HepG2 (cell line): ENCODE results near the gene PRR19. TPM values are rescaled to one million over a fixed set of nuclear protein-coding genes. Genes with fewer than 3 reads are reported as not detected.
A peak's percentile ranks its signal among the peaks of the same experiment; 100 is the strongest.

Experiments
- AGO2 ChIP-seq: fragments of 200-400 bp; formaldehyde crosslinking; optimal IDR thresholded peaks from 2 replicates; pipeline ENCODE3; 2017; ENCODE audit warnings: mild to moderate bottlenecking, low read depth, low read length, moderate library complexity
- CEBPB ChIP-seq: IDR thresholded peaks from 2 replicates; pipeline ENCODE4 v1.6.1; 2011; ENCODE audit warnings: low read depth, low read length, improper control_type of control experiment, borderline replicate concordance
- DR1 ChIP-seq: sonication (generic); formaldehyde crosslinking; IDR thresholded peaks from 2 replicates; pipeline ENCODE4 v1.8.0; 2021; ENCODE audit warnings: mild to moderate bottlenecking, missing genetic modification reagents, inconsistent platforms
- GZF1 ChIP-seq: sonication (generic); formaldehyde crosslinking; IDR thresholded peaks from 2 replicates; pipeline ENCODE4 v1.5.1; 2020; ENCODE audit warnings: mild to moderate bottlenecking, missing genetic modification reagents
- HNF4A ChIP-seq: sonication (generic); formaldehyde crosslinking; IDR thresholded peaks from 2 replicates; pipeline ENCODE4 v1.4.0; 2020; ENCODE audit warnings: missing genetic modification reagents
- NKX3-1 ChIP-seq: sonication (generic); formaldehyde crosslinking; IDR thresholded peaks from 2 replicates; pipeline ENCODE4 v1.5.0; 2020; ENCODE audit warnings: missing genetic modification reagents
- NRL ChIP-seq: sonication (generic); formaldehyde crosslinking; IDR thresholded peaks from 2 replicates; pipeline ENCODE4 v1.5.0; 2020; ENCODE audit warnings: missing genetic modification reagents, mild to moderate bottlenecking, moderate library complexity, borderline replicate concordance
- RAD21 ChIP-seq: fragments of 450-650 bp; formaldehyde crosslinking; IDR thresholded peaks from 2 replicates; pipeline ENCODE4 v1.5.0; 2020; ENCODE audit warnings: mild to moderate bottlenecking
- TEAD3 ChIP-seq: optimal IDR thresholded peaks from 2 replicates; pipeline ENCODE3; 2016; ENCODE audit warnings: borderline replicate concordance
- TRIM24 ChIP-seq: sonication (generic); formaldehyde crosslinking; IDR thresholded peaks from 2 replicates; pipeline ENCODE4 v1.8.0; 2022; ENCODE audit warnings: mild to moderate bottlenecking, missing genetic modification reagents
- ZC3H4 ChIP-seq: sonication (generic); formaldehyde crosslinking; IDR thresholded peaks from 2 replicates; pipeline ENCODE4 v1.4.0; 2020; ENCODE audit warnings: missing genetic modification reagents, borderline replicate concordance
- ZNF263 ChIP-seq: sonication (generic); formaldehyde crosslinking; IDR thresholded peaks from 2 replicates; pipeline ENCODE4 v1.4.0; 2020; ENCODE audit warnings: missing genetic modification reagents
- ZNF768 ChIP-seq: sonication (generic); formaldehyde crosslinking; IDR thresholded peaks from 2 replicates; pipeline ENCODE4 v1.4.0; 2020; ENCODE audit warnings: missing genetic modification reagents
- polyA plus RNA-seq, 8 experiments: library from polyadenylated mRNA; depleted of rRNA in 3 of 8; stranded (reverse) in 7 of 8; unstranded in 1 of 8; fragments of >200 nt; fragmentation: Illumina TruSeq in 4 of 8; extraction: Trizol in 4 of 8; gene quantifications; 2 replicates each; pipeline versions ENCODE4 v1.2.1 to v1.2.3, GENCODE V29; 2011 to 2016; ENCODE audit warnings: low read depth in 4 of 8, missing spikeins in 1 of 8, mixed read lengths in 1 of 8; ENCODE audit not compliant: insufficient read depth in 1 of 8
- total RNA-seq, 5 experiments: library from RNA; depleted of rRNA; stranded (reverse); fragments of >200 nt; fragmentation: Illumina TruSeq; extraction: Trizol; gene quantifications; 2 replicates each; pipeline ENCODE4 v1.2.3, GENCODE V29; 2016; ENCODE audit warnings: low read depth in 1 of 5
- TF ChIP-seq, protein P1 (sequence below): sonication (generic); formaldehyde crosslinking; IDR thresholded peaks from 2 replicates; pipeline ENCODE4 v1.5.1; 2020; ENCODE audit warnings: mild to moderate bottlenecking, missing genetic modification reagents, moderate library complexity
- TF ChIP-seq, protein P2 (sequence below): sonication (generic); formaldehyde crosslinking; IDR thresholded peaks from 2 replicates; pipeline ENCODE4 v1.4.0; 2020; ENCODE audit warnings: mild to moderate bottlenecking, missing genetic modification reagents
- TF ChIP-seq, protein P3 (sequence below): IDR thresholded peaks from 2 replicates; pipeline ENCODE4 v1.6.1; 2012; ENCODE audit warnings: inconsistent platforms
- TF ChIP-seq, protein P4 (sequence below): sonication (generic); formaldehyde crosslinking; IDR thresholded peaks from 2 replicates; pipeline ENCODE4 v1.4.0; 2020; ENCODE audit warnings: missing genetic modification reagents, borderline replicate concordance

PRR19 gene
- total and polyA plus RNA-seq, 2 of the 13 experiments (the other 11 are each of a cell fraction or from before 2014, with no cell fraction given), result 0.21 to 0.33 TPM

DNA sequence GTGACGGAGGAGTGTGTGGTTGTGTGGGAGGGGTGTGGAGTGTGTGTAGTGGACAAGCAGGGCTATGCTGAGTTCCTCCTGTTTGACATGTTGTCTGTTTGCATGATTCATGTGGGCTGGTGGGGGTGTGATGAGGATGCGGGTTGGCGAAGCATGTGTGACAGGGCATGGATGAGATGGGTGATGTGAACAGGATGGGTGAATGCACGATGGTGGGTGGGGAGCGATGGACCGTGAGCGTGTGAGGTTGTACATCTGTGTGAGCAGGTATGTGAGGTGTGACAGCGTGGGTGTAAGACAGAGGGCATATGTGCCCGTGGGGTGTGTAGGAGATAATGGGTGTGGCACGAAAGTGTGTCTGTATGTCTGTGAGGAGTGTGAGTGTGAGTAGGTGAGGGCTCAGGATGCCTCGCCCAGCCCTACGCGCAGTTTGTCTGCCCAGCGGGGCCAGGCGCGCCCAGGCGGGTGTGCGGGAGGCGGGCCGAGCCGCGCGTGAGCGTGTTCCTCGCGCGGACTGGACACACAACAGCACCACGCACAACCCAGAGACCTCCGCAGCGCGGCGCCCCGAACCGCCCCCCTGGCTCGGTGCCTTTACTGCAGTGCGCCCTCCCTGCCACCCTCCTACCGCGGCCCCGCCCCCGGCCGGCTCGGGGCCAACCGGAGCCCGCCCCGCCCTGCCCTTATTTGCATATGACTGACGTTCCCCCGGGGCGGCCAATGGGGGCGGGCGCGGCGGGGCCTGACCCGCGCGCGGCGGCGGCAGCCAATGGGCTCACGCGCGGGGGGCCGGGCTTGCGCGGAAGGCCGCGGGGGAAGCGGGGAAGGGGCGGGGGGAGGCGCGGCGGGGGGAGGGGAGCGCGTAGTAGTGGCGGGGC is 18.5 kb upstream of the PRR19 start (continued):
- TF ChIP-seq, protein P1, sequence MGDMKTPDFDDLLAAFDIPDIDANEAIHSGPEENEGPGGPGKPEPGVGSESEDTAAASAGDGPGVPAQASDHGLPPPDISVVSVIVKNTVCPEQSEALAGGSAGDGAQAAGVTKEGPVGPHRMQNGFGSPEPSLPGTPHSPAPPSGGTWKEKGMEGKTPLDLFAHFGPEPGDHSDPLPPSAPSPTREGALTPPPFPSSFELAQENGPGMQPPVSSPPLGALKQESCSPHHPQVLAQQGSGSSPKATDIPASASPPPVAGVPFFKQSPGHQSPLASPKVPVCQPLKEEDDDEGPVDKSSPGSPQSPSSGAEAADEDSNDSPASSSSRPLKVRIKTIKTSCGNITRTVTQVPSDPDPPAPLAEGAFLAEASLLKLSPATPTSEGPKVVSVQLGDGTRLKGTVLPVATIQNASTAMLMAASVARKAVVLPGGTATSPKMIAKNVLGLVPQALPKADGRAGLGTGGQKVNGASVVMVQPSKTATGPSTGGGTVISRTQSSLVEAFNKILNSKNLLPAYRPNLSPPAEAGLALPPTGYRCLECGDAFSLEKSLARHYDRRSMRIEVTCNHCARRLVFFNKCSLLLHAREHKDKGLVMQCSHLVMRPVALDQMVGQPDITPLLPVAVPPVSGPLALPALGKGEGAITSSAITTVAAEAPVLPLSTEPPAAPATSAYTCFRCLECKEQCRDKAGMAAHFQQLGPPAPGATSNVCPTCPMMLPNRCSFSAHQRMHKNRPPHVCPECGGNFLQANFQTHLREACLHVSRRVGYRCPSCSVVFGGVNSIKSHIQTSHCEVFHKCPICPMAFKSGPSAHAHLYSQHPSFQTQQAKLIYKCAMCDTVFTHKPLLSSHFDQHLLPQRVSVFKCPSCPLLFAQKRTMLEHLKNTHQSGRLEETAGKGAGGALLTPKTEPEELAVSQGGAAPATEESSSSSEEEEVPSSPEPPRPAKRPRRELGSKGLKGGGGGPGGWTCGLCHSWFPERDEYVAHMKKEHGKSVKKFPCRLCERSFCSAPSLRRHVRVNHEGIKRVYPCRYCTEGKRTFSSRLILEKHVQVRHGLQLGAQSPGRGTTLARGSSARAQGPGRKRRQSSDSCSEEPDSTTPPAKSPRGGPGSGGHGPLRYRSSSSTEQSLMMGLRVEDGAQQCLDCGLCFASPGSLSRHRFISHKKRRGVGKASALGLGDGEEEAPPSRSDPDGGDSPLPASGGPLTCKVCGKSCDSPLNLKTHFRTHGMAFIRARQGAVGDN (CRISPR knock-in tag), result peak; percentile 75
- TF ChIP-seq TRIM24 (CRISPR knock-in tag) (no peak), NRL (peak; percentile 79; the same call in 1 of the 2 replicates), DR1 (no peak), ZNF263 (CRISPR knock-in tag) (no peak), NKX3-1 (no peak), ZNF768 (CRISPR knock-in tag) (peak; percentile 26; the same call in 1 of the 2 replicates), AGO2 (peak; percentile 82), TEAD3 (CRISPR knock-in tag) (peak; percentile 8), HNF4A (no peak), RAD21 (peak; percentile 14; the same call in 1 of the 2 replicates), ZC3H4 (CRISPR knock-in tag) (no peak), CEBPB (no peak), GZF1 (CRISPR knock-in tag) (no peak)
- TF ChIP-seq, protein P2, sequence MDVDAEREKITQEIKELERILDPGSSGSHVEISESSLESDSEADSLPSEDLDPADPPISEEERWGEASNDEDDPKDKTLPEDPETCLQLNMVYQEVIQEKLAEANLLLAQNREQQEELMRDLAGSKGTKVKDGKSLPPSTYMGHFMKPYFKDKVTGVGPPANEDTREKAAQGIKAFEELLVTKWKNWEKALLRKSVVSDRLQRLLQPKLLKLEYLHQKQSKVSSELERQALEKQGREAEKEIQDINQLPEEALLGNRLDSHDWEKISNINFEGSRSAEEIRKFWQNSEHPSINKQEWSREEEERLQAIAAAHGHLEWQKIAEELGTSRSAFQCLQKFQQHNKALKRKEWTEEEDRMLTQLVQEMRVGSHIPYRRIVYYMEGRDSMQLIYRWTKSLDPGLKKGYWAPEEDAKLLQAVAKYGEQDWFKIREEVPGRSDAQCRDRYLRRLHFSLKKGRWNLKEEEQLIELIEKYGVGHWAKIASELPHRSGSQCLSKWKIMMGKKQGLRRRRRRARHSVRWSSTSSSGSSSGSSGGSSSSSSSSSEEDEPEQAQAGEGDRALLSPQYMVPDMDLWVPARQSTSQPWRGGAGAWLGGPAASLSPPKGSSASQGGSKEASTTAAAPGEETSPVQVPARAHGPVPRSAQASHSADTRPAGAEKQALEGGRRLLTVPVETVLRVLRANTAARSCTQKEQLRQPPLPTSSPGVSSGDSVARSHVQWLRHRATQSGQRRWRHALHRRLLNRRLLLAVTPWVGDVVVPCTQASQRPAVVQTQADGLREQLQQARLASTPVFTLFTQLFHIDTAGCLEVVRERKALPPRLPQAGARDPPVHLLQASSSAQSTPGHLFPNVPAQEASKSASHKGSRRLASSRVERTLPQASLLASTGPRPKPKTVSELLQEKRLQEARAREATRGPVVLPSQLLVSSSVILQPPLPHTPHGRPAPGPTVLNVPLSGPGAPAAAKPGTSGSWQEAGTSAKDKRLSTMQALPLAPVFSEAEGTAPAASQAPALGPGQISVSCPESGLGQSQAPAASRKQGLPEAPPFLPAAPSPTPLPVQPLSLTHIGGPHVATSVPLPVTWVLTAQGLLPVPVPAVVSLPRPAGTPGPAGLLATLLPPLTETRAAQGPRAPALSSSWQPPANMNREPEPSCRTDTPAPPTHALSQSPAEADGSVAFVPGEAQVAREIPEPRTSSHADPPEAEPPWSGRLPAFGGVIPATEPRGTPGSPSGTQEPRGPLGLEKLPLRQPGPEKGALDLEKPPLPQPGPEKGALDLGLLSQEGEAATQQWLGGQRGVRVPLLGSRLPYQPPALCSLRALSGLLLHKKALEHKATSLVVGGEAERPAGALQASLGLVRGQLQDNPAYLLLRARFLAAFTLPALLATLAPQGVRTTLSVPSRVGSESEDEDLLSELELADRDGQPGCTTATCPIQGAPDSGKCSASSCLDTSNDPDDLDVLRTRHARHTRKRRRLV, result no peak
- TF ChIP-seq, protein P3, sequence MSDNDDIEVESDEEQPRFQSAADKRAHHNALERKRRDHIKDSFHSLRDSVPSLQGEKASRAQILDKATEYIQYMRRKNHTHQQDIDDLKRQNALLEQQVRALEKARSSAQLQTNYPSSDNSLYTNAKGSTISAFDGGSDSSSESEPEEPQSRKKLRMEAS, result peak; percentile 40
- TF ChIP-seq, protein P4, sequence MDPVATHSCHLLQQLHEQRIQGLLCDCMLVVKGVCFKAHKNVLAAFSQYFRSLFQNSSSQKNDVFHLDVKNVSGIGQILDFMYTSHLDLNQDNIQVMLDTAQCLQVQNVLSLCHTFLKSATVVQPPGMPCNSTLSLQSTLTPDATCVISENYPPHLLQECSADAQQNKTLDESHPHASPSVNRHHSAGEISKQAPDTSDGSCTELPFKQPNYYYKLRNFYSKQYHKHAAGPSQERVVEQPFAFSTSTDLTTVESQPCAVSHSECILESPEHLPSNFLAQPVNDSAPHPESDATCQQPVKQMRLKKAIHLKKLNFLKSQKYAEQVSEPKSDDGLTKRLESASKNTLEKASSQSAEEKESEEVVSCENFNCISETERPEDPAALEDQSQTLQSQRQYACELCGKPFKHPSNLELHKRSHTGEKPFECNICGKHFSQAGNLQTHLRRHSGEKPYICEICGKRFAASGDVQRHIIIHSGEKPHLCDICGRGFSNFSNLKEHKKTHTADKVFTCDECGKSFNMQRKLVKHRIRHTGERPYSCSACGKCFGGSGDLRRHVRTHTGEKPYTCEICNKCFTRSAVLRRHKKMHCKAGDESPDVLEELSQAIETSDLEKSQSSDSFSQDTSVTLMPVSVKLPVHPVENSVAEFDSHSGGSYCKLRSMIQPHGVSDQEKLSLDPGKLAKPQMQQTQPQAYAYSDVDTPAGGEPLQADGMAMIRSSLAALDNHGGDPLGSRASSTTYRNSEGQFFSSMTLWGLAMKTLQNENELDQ (CRISPR knock-in tag), result no peak
